ENCODE data around the gene ZNF407.

DNA sequence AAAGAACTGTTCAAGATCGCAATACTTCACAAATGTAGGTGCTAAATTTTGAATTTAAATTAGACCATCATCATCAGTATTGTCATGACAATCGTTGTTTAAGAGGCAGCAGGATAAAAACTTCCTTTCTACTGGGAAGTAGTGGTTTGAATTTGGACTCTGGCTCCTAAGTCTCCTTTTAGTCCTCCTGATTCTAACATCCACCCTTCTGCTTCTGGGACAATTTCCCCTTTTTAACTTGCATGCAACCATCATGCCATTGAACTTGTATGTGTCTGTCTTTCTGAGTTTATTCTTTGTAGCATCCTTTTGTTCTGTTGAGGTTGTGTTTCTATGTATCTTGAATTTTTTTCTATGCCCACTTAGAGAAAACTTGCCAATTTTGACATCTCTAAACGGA lies 361.5 kb downstream of the ZNF407 start:
- TF ChIP-seq, protein P1, sequence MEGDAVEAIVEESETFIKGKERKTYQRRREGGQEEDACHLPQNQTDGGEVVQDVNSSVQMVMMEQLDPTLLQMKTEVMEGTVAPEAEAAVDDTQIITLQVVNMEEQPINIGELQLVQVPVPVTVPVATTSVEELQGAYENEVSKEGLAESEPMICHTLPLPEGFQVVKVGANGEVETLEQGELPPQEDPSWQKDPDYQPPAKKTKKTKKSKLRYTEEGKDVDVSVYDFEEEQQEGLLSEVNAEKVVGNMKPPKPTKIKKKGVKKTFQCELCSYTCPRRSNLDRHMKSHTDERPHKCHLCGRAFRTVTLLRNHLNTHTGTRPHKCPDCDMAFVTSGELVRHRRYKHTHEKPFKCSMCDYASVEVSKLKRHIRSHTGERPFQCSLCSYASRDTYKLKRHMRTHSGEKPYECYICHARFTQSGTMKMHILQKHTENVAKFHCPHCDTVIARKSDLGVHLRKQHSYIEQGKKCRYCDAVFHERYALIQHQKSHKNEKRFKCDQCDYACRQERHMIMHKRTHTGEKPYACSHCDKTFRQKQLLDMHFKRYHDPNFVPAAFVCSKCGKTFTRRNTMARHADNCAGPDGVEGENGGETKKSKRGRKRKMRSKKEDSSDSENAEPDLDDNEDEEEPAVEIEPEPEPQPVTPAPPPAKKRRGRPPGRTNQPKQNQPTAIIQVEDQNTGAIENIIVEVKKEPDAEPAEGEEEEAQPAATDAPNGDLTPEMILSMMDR (IDR thresholded peaks at IDR 0.05), result no peak
- no peak for TF ChIP-seq POLR2A (IDR thresholded peaks at IDR 0.05)
